DMS 273 treated with DMSO at 0.1 percent for 48 hours (cell line): ENCODE data around the gene CELF1.
"Not testable (repeated sequence)": the region's sequence is repeated elsewhere in the genome, so short reads cannot be mapped to it uniquely, and the experiment has no call there.

ENCODE experiments used
- DNase-seq: peaks from one replicate; lab custom pipeline; 2025; lab: John Stamatoyannopoulos, UW

Gene CELF1

DNA sequence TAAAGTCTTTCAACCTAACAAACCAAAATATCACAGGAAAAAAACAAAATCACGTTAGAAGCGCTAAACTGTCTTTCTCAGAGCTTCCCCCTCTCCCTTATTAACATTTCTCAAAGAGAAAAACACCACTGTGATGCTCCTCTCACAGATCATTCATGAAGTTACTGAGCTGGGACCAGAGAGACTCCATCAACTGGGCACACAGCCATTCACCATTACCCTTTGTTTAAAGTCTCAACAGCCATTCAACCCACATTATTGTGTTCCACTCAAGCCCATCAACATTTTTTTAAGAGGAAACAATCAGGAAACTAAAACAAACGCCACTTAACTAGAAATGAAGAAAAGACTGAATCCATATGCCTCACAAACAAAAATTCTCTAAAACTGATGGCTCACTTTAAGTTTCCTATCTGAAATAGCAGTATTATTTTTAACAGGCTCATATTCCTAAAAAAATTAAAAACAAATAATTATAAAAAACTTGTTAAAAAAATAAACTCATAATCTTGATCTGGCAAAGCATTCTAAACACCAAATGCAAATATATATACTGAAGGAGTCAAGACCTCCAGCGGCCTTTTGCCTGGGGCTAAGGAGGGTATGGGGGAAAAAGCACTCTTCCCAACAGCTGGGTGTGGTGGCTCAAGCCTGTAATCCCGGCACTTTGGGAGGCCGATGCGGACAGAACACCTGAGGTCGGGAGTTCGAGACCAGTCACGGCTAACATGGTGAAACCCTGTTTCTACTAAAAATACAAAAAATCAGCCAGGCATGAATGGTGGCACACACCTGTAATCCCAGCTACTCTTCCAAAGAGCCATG lies 14.0 kb downstream of the CELF1 start:
- no peak for DNase-seq

DNA sequence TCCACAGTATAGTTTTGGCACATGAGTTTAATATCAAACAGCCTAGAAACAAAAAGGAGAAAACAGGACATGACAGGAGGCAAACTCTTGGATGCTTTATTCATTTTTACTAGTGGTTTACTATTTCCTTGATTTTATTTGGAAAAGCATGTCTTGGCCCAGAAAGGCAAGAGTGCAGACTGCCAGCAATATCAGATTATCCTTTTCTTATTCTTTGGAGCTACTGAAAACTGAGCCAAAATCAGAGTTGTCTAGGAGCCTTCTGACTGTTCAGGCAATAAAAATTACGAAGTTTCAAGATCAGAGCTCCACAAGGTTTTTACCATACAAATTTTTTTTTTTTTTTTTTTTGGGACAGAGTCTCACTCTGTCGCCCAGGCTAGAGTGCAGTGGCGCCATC lies 16.0 kb downstream of the CELF1 start:
- no peak for DNase-seq

DNA sequence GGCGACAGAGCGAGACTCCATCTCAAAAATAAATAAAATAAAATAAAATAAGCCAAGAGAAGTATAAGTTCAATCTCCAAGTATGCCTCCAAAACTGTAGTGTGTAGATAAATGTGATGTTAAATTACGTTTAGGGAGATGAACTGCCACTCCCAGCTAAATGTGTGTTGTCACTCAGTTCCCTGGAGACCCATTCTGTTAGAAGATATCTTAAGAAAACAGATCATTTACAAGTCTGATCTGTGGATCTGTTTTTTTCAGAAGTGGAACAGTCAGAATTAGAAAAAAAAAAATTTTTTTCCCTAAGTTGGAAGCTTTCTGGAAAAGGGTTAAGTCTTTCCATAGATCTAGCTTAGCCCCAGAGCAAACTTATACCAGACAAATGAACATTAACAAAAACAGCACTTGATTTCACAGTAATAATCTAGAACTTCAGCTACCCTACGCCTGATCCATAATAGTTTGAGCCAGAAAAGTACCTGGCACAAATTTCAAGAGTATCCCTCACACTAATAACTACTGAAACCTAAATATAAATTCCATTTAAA lies 18.2 kb downstream of the CELF1 start:
- DNase-seq, result no peak

DNA sequence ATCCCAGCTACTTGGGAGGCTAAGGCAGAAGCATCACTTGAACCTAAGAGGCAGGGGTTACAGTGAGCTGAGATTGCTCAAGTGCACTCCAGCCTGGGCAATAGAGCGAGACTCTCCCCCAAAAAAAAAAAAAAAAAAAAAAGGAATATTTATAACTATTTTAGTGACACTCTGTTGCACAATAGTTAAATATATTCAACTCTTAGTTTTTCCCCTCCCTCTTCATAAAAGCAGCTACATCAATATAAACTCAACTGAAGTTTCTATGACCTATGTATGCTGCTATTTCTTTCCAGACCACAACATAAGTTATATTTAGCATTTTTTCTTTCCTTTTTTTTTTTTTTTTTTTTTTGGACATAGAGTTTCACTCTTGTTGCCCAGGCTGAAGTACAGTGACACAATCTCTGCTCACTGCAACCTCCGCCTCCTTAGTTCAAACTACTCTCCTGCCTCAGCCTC lies 19.2 kb downstream of the CELF1 start:
- no peak for DNase-seq

DNA sequence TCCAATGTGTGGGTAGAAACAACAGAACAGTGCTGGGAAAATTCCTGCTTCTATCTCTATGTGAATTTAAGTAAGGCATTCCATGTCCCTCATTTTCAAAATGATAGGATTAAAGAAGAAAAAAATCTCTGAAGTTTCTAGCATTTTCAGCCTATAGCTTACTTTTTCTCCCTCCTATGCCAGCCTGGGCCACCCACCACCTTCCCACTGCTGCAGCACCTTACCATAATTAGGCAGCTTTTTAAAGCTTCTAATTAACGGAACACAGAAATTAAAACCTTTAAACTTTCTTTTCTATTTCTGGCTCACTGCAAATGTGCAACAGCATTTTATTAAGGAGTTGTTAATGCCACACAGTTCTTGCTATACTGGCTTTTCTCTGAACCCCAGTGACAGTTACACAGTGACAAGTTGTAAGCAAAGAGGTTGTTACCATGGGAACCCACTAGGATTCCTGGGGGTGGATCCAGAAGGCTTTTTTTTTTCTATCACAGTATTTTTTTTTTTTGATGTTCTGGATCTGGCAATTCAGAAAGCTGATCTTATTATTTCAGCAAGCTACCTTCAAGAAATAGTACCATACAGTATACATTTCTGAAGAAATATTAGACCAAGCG lies 20.2 kb downstream of the CELF1 start:
- no peak for DNase-seq

DNA sequence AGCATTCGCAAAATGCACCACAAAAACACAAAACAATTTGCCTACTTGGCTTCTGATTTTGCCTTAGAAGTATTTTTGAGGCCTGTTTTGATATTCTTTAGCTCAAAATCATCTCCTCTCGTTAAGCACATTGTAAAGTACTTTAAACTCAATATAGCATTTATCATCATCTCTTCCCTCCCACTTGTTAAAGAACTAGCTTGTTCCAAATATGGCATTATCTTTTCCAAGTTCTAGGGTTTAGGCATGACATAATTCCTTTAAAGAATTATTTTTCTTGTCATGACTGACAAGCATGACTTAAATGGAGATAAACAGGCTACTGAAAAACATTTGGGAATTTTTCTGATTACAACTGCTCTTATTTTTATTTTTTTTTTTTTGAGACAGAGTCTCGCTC lies 21.3 kb downstream of the CELF1 start:
- no peak for DNase-seq

DNA sequence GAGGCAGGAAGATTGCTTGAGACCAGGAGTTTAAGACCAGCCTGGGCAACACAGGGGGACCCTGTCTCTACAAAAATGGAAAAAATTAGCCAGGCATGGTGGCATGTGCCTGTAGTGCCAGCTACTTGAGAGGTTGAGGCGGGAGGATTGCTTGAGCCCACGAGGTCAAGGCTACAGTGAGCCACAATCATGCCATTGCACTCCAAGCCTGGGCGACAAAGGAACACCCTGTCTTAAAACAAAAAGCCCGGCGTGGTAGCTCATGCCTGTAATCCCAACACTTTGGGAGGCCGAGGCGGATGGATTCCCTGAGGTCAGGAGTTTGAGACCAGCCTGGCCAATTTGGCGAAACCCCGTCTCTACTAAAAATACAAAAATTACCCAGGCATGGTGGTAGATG lies 22.2 kb downstream of the CELF1 start:
- not testable (repeated sequence) for DNase-seq

DNA sequence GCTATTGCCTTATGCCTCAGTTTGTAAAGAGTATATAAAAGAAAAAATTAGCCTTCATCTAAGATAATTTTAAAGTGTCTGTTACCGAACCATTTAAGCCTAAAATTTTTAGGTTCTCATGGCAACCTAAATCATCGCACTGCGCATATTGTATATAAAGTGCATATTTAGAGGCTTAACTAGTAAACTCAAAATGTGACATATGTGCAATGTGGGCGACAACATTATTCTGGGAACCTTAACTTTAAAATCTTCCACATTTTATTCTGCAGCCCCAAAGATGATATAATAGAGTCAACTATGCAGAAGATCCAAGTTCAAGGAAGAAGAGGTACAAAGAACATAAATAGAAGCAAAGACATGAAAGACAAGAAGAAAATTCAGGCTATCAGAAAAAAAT lies 23.0 kb downstream of the CELF1 start:
- no peak for DNase-seq

DNA sequence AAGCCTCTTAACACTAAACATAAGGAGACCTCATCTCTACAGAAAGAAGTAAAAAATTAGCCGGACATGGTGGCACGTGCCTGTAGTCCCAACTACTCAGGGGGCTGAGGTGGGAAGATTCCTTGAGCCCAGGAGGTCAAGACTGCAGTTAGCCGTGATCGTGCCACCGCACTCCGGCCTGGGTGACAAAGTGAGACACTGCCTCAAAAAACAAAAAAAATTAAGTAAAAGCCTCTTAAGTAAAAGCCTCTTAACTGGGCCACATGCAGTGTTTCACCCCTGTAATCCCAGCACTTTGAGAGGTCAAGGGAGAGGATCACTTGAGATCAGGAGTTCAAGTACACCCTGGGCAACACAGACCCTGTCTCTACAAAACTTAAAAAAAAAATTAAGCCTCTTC lies 25.7 kb downstream of the CELF1 start:
- no peak for DNase-seq

DNA sequence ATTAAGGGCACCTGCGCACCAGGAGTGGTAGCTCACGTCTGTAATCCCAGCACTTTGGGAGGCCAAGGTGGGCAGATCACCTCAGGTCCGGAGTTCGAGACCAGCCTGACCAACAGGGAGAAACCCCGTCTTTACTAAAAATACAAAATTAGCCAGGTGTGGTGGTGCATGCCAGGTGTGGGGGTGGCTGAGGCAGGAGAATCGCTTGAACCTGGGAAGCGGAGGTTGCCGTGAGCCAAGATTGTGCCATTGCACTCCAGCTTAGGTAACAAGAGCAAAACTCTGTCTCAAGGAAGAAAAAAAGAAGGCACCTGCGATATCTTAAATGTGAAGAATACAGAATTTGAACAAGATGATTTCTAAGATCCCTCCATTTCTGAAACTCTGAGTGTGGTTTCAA lies 26.9 kb downstream of the CELF1 start:
- not testable (repeated sequence) for DNase-seq

DNA sequence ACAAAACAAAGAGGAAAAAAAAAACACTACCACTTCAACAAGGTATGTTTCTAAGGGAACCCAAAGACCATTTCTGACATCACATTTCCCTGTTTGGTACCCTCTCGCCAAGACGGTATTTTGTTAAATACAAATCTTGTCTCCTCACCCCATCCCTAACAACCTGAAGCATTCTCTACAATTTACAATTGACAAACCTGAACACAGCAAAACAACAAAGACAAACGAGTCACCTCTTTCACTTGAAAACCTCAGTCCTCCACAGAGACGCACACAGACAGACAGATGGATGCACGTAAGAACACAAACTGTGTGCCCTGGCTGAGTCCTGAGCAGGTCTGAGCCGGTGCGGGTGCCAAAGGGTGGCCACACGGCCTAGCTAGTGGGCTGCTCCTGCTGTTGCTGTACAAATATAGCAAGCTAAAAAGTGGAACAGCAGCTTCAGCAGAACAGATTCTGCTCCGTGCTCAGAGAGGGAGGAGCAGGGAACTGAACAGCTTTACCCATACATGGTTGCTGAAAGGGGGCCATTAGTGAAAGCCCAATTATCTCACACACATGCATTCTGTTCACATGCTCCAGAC lies 28.5 kb downstream of the CELF1 start:
- peak; percentile 87 for DNase-seq

DNA sequence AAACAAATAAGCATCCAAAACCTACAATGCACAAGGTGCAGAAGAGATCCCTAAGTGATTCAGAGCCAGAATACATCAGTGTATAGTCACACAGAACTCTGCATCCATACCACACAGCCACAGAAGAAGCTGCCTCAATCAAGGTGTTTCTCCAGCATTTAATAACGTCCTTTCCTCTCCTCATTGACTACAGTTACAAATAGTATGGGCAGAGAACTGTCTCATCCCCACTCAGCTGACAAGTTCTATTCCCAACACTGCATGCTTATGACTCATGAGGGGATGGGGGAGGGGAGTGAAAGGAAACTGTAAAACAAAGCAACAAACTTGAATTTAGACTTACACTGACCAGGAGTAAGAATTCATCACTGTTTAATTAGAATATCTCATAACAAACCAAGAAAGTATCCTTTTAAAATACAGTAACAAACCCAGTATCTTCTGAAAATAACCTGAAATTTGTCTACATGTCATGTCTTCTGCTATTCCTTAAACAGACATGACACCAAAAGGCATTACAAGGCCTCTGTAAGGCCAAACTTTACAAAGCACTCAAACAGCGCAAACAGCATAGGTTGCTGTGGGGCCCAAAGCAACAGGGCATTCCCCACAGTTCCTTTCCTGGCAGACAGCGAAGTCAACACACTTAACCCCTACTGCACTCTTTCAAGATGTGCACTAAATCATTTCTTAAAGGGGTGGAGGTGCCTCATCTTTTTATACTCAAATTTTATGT lies 29.3 kb downstream of the CELF1 start:
- DNase-seq, result no peak

DNA sequence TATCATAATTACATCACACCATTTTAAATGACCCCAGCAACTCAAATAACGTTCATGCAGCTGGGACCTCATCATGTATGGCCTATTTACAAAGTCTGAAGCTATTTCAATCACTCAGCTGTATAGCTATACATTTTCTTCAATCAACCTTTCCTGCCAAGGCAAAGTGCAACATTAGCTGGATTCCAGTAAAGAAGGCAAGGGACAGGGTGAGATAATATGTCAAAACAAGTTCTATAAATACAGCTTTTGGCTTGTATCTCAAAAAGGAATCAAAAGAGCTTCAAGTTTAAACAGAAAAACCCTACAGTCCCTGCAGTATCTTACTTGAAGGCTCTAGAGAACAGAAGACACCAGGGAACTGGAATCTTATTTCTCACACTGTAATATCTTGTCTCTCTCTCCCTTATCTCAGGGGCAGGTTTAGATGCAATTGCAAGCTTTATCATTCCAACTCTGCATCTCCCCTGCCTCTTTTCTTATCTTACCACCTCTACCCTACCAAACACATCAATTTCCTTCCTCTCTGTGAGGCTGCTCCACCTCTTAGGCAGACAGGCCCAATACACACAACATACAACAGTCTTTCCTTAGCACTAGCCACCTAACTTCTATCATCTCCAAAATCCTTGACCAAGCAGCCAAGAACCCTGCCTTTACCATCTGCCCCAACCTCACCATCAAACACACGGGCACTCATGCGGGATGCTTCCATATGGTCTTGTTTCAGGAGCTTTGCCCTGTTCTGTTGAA lies 34.5 kb downstream of the CELF1 start:
- DNase-seq, result peak; percentile 79

DNA sequence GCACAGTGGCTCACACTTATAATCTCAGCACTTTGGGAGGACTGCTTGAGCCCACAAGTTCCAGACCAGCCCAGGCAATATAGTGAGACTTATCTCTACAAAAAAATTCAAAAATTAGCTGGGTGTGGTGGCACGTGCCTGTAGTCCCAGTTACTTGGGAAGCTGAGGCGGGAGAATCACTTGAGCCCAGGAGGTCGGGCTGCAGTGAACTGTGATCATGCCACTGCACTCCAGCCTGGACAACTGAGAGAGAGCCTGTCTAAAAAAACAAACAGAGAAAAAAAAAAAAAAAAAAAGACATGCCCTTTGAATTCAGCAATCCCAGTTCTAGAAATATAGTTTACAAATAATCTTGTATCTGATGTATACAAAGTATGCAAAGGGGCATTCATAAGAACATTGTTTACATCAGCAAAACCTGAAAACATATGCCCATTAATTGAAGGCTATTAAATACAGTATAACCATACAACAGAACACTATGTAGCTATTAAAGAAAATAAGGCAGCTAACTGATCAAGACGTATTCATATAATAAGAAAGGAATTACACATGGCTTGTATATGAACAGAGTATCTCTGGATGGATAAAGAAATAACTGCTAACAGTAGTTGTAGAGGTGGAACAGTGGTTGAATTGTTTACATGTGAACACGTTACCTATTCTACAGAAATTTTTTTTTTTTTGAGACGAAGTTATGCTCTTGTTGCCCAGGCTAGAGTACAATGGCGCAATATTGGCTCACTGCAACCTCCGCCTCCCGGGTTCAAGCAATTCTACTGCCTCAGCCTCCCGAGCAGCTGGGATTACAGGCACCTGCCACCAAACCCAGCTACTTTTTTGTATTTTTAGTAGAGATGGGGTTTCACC lies 35.7 kb downstream of the CELF1 start:
- no peak for DNase-seq

DNA sequence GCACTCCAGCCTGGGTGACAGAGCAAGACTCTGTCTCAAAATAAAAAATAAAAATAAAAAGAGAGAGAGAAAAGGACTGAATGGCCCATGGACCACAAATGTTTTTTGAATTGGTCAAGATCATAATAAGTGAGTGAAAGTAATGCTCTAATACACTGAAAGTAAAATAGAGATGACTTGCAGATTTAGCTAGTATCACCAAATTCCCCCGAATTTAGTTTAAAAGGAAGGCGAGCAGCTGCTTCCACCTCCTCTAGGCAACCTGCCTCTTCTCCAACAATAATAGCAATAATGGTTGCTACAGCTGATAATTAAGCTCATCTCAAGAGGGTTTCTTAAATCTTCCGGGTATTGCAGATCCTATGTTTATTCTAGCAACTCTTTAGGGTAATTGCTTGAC lies 36.8 kb downstream of the CELF1 start:
- DNase-seq, result no peak

DNA sequence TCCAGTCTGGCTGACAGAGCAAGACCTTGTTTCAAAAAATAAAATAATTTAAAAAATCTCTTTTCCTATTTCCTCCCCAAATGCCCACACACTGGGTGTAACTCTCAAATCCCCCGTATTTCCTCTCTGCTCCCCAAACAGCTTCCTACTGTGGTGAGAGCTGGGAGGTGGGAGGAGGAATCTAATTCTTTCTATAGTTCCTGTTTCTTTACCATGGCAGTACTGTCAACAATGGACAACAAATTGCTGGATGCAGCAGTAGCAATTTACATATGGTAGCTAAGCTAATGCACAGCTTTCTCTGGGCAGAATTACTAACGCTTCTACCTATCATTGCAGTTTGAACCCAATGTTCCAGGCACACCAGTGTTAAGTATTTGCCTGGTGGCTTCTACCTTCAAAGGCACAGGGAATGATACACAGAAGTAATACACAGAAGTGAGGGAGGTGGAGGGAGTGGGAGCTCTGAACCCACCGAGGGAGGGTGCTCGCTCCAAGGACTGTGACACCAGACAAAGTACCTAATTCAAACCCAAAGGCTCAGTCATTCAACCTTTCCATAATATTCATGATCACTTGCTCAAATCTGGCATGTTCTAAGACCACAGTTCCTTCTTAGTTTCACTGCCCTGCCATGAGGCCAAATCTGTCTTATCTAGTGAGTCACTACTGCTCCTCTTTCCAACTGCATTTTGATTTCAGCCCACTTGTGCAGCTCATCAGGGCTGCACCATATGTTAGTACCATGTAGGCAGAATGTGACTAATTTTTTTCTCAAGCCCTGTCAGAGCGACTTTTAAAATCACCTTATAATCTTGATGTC lies 37.9 kb downstream of the CELF1 start:
- DNase-seq, result peak; percentile 83

DNA sequence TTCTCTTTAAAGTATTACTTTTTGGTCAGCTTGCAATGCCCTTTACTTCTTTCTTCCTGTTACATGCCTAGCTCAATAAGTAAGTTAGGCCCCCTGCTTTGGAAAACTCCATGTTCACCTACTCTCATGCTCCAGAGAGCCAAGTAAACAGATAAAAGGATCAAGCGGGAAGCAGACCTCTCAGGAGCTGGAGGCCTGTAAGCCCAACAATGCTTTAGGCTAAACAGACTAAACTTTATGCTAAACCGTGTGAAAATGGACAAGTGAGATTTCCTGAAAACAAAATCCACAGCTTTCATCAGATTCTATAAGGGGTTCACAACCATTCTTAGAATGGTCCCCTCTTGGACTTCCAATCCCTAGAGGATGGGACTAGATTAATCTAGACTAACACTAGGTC lies 40.2 kb downstream of the CELF1 start:
- DNase-seq, result no peak

DNA sequence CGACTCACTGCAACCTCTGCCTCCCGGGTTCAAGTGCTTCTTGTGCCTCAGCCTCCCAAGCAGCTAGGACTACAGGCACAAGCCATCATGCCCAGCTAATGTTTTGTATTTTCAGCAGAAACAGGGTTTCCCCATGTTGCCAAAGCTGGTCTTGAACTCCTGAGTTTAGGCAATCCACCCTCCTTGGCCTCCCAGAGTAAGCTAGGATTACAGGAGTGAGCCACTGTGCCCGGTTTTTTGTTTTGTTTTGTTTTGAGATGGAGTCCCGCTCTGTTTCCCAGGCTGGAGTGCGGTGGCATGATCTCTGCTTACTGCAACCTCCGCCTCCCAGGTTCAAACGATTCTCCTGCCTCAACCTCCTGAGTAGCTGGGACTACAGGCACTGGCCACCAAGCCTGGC lies 41.0 kb downstream of the CELF1 start:
- DNase-seq, result no peak

DNA sequence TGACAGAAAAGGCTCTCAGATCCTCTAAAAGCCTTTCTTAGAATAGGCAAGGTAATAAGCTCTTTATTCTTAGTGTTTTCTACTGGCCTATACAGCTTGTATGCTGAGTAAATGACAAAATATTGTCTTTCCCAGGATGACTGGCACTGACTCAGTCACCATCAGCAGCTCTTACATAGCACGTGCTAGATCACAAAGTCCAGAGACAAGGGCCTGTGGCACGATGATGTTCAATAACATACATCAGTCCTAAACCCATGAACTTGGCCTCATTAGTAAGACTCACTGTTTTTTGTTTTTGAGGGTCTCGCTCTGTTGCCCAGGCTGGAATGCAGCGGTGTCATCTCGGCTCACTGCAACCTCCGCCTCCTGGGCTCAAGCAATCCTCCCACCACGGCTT lies 42.7 kb downstream of the CELF1 start:
- no peak for DNase-seq

DNA sequence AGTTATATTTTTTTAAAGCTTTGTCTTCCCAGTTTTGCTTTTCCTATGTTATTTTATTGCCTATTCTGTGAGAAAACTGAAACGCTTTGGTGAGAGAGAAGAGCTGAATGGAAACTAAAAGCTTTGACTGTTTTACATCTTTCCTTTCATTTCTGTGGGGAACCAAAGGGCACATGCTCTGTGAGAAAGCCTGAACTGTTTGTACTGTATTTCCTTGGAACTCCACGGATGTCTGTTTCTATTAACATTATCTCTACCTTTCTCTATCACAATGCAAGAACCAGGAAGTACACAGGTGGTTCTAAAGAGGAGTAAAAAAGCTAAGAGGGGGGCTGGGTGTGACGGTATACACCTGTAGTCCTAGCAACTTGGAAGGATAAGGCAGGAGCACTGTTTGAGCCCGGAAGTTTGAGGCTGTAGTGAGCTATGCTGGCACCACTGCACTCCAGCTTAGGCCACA lies 43.8 kb downstream of the CELF1 start:
- DNase-seq, result no peak
